SK-N-SH (cell line): Measurements from ENCODE around the gene TJP3. TPM values are rescaled to one million over a fixed set of nuclear protein-coding genes. Genes with fewer than 3 reads are reported as not detected.

ENCODE experiments used
- CTCF ChIA-PET: fragments of 300-600, 350-600 bp; formaldehyde crosslinking; extraction: SDS; loops from one replicate; lab custom pipeline; 2021; lab: Yijun Ruan, JAX
- POLR2A ChIA-PET: fragments of 350-600 bp; sonication (Branson Sonifier 250); formaldehyde crosslinking; extraction: SDS; loops from one replicate; lab custom pipeline; 2020; ENCODE audit warnings: antibody characterized with exemption, inconsistent platforms; lab: Yijun Ruan, JAX
- DNase-seq: peaks from one replicate; pipeline ENCODE4 v3.0.0; 2012
- H2AFZ ChIP-seq: fragments of 200-600 bp; sonication (generic); 2 replicates; pipeline ENCODE4 v1.8.1; 2016; ENCODE audit warnings: antibody characterized with exemption, mild to moderate bottlenecking, low read depth
- H3F3A ChIP-seq: fragments of 200-600 bp; sonication (generic); replicated peaks from 2 replicates; pipeline ENCODE3; 2016; ENCODE audit warnings: antibody characterized with exemption, mild to moderate bottlenecking; ENCODE audit not compliant: insufficient read depth
- H3K27ac ChIP-seq, 2 experiments: fragments of 200-500 bp in 1 of 2; fragments of 200-600 bp in 1 of 2; sonication (Bioruptor generic) in 1 of 2; sonication (generic), shearing (Covaris generic) in 1 of 2; 2 replicates each; pipeline versions ENCODE4 v1.5.1 to v1.6.1; 2014 to 2016; ENCODE audit warnings: low read depth in 2 of 2, inconsistent platforms in 1 of 2, low read length in 1 of 2, mild to moderate bottlenecking in 1 of 2, mixed read lengths in 1 of 2
- H3K27me3 ChIP-seq: fragments of 200-600 bp; sonication (generic), shearing (Covaris generic); 2 replicates; pipeline ENCODE4 v1.6.1; 2016; ENCODE audit warnings: mixed run types; ENCODE audit not compliant: insufficient read depth
- H3K36me3 ChIP-seq, 2 experiments: fragments of 200-500 bp in 1 of 2; fragments of 200-600 bp in 1 of 2; sonication (Bioruptor generic) in 1 of 2; sonication (generic) in 1 of 2; replicated peaks in 1 of 2; 2 replicates each; pipeline versions ENCODE3 to v1.5.1; 2014 to 2016; ENCODE audit warnings: low read length in 1 of 2, mild to moderate bottlenecking in 1 of 2; ENCODE audit not compliant: insufficient read depth in 2 of 2, control insufficient read depth in 1 of 2
- H3K4me1 ChIP-seq, 2 experiments: fragments of 200-500 bp in 1 of 2; fragments of 200-600 bp in 1 of 2; sonication (Bioruptor generic) in 1 of 2; sonication (generic), shearing (Covaris generic) in 1 of 2; 2 replicates each; pipeline versions ENCODE4 v1.5.1 to v1.6.1; 2014 to 2016; ENCODE audit warnings: low read depth in 1 of 2, low read length in 1 of 2, mixed run types in 1 of 2; ENCODE audit not compliant: insufficient read depth in 2 of 2, control insufficient read depth in 1 of 2
- H3K4me2 ChIP-seq: fragments of 200-600 bp; sonication (generic), shearing (Covaris generic); 2 replicates; pipeline ENCODE4 v1.6.1; 2017; ENCODE audit warnings: mixed run types
- H3K4me3 ChIP-seq, 2 experiments: fragments of 200-500 bp in 1 of 2; fragments of 200-600 bp in 1 of 2; sonication (Bioruptor generic) in 1 of 2; sonication (generic), shearing (Covaris generic) in 1 of 2; 2 replicates each; pipeline versions ENCODE4 v1.5.1 to v1.8.1; 2014 to 2016; ENCODE audit warnings: low read depth in 2 of 2, inconsistent platforms in 1 of 2, low read length in 1 of 2, mild to moderate bottlenecking in 1 of 2, mixed read lengths in 1 of 2, moderate library complexity in 1 of 2
- H3K79me2 ChIP-seq: fragments of 200-600 bp; sonication (generic); 2 replicates; pipeline ENCODE4 v1.8.1; 2017; ENCODE audit warnings: mild to moderate bottlenecking; ENCODE audit not compliant: insufficient read depth
- H3K9ac ChIP-seq: fragments of 200-600 bp; sonication (generic); 2 replicates; pipeline ENCODE4 v1.6.1; 2017; ENCODE audit warnings: mixed run types
- H3K9me2 ChIP-seq: fragments of 200-600 bp; sonication (generic); 2 replicates; pipeline ENCODE4 v1.6.1; 2017; ENCODE audit warnings: mixed run types
- H3K9me3 ChIP-seq: fragments of 200-600 bp; sonication (generic); 2 replicates; pipeline ENCODE4 v1.6.1; 2017; ENCODE audit warnings: mixed run types, mild to moderate bottlenecking, moderate library complexity
- H4K20me1 ChIP-seq: fragments of 200-600 bp; sonication (generic); 2 replicates; pipeline ENCODE4 v1.6.1; 2017; ENCODE audit warnings: mild to moderate bottlenecking, mixed run types; ENCODE audit not compliant: insufficient read depth
- CHD2 ChIP-seq: fragments of 150-350 bp; IDR thresholded peaks from 2 replicates; pipeline ENCODE4 v1.6.1; 2018; ENCODE audit warnings: low read length; ENCODE audit not compliant: partially characterized antibody
- ELF1 ChIP-seq: IDR thresholded peaks from 2 replicates; pipeline ENCODE4 v1.4.0; 2012
- EP300 ChIP-seq, 2 experiments: IDR thresholded peaks; 2 replicates each; pipeline versions ENCODE4 v1.4.0 to v1.6.1; 2012; ENCODE audit warnings: borderline replicate concordance in 1 of 2, low read depth in 1 of 2, low read length in 1 of 2
- GABPA ChIP-seq: IDR thresholded peaks from 2 replicates; pipeline ENCODE4 v1.4.0; 2012; ENCODE audit warnings: low read depth, mild to moderate bottlenecking
- GATA2 ChIP-seq: sonication (generic); formaldehyde crosslinking; IDR thresholded peaks from 2 replicates; pipeline ENCODE4 v1.5.0; 2020; ENCODE audit warnings: mild to moderate bottlenecking, missing genetic modification reagents
- JUND ChIP-seq: IDR thresholded peaks from 2 replicates; pipeline ENCODE4 v1.4.0; 2012
- MEF2A ChIP-seq: IDR thresholded peaks from 2 replicates; pipeline ENCODE4 v1.4.0; 2012; ENCODE audit warnings: low read depth, borderline replicate concordance
- NFIC ChIP-seq: IDR thresholded peaks from 2 replicates; pipeline ENCODE4 v1.4.0; 2012; ENCODE audit warnings: borderline replicate concordance
- POLR2AphosphoS5 ChIP-seq: IDR thresholded peaks from 2 replicates; pipeline ENCODE4 v1.6.1; 2012; ENCODE audit warnings: low read depth, low read length
- RFX5 ChIP-seq: IDR thresholded peaks from 2 replicates; pipeline ENCODE4 v1.6.1; 2012; ENCODE audit warnings: mild to moderate bottlenecking, improper control_type of control experiment, low read length
- RXRA ChIP-seq: IDR thresholded peaks from 2 replicates; pipeline ENCODE4 v1.4.0; 2012; ENCODE audit warnings: low read depth, mild to moderate bottlenecking, borderline replicate concordance
- SIN3A ChIP-seq: IDR thresholded peaks from 2 replicates; pipeline ENCODE4 v1.6.1; 2012; ENCODE audit warnings: low read depth, mild to moderate bottlenecking, low read length, moderate library complexity, borderline replicate concordance
- TAF1 ChIP-seq: IDR thresholded peaks from 2 replicates; pipeline ENCODE4 v1.6.1; 2012; ENCODE audit warnings: low read depth, mild to moderate bottlenecking, low read length, moderate library complexity, borderline replicate concordance
- TCF12 ChIP-seq: IDR thresholded peaks from 2 replicates; pipeline ENCODE4 v1.4.0; 2012
- WGBS: methylation state at CpG from one replicate; pipeline ENCODE4 v1.1.6; 2017; ENCODE audit warnings: low lambda C conversion rate; 5-methylcytosine and 5-hydroxymethylcytosine counted together
- polyA plus RNA-seq, 3 experiments: library from polyadenylated mRNA; depleted of rRNA; stranded (reverse); fragments of >200 nt; gene quantifications; 2 replicates each; pipeline ENCODE4 v1.2.3, GENCODE V29; 2012
- TF ChIP-seq, protein P1 (sequence below): fragments of 150-350 bp; IDR thresholded peaks from 2 replicates; pipeline ENCODE4 v1.6.1; 2017; ENCODE audit warnings: antibody characterized with exemption, low read length, low read depth, borderline replicate concordance
- TF ChIP-seq, protein P2 (sequence below): fragments of 200-600 bp; sonication (generic); IDR thresholded peaks from 2 replicates; pipeline ENCODE4 v1.6.1; 2017; ENCODE audit warnings: antibody characterized with exemption, mild to moderate bottlenecking, moderate library complexity
- TF ChIP-seq, protein P3 (sequence below): fragments of 150-350 bp; IDR thresholded peaks from 2 replicates; pipeline ENCODE4 v1.6.1; 2016; ENCODE audit warnings: mild to moderate bottlenecking, low read depth, low read length
- TF ChIP-seq, protein P4 (sequence below): IDR thresholded peaks from 2 replicates; pipeline ENCODE4 v1.6.1; 2012; ENCODE audit warnings: mild to moderate bottlenecking, low read depth, low read length, moderate library complexity

TJP3 gene
- polyA plus RNA-seq, 1 of the 3 experiments (the other 2 are of a cell fraction): 0.36 TPM

DNA sequence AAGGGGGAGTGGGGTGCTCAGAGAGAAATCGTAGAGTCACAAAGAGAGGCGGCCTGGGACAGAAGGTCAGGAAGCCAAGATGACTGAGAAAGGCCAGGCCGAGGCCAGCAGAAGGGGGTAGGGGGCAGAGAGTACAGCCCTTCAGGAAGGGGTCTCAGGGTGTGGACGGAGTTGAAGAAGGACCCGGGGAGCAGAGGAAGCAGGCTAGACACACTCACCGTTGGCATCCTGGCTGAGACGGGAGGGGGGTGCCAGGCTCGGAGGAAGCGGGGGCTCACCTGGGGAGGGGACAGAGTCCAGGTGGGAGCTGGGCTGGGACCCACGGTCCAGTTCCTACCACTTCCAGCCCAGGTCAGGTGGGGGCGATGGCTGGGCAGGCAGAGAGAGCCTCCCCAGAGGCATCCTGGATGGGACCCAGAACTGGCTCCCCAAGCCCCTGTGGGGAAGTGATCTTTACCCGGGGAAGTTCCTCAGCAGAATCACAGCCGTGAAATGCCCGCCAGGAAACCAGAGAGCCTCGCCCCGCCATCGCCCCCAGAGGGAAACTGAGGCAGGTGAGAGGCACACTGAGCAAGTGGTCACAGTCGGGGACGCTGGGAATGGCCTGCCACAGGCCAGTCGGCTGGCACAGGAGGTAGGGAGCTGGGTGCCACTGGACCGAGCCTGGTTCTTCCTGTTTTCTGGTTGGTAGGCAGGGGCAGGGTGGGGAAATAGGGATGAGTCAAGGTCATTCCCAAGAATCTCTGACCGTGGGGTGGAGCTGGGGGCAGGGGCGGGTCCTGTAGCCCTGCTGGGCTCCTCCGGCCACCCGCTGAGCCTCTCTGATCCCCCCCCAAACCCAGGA lies 76.6 kb downstream of the TJP3 start:
- no peaks in the 10 kb centered on the region for H3F3A ChIP-seq
- no peak overlapping the region for H3K4me3 ChIP-seq
- no peak overlapping the region for H3K9ac ChIP-seq
- no peak overlapping the region for H3K4me2 ChIP-seq
- 7% methylated on average over 16 of the region's 25 CpGs for whole genome bisulfite sequencing
- no peak for DNase-seq
- no peaks in the 10 kb centered on the region; a peak in 1 of 4 replicates for H3K4me1 ChIP-seq
- H3K27ac ChIP-seq: no peak overlapping the region
- no peak overlapping the region for H2AFZ ChIP-seq
- H3K9me3 ChIP-seq: peaks cover 9% of the 10 kb centered on the region
- CTCF ChIA-PET: interaction anchor here (0.9 to 2.6 kb wide), 10 partner anchors 9 to 203 kb away, joined by 3 to 26 read pairs (median 4); partner anchors contain the start of genes ATCAY and RAX2
- H3K36me3 ChIP-seq: no peaks in the 10 kb centered on the region
- POLR2A ChIA-PET: no interaction called here
- no peak for TF ChIP-seq SIN3A
- TF ChIP-seq RXRA: no peak
- TF ChIP-seq POLR2AphosphoS5: no peak
- no peak for TF ChIP-seq JUND
- no peaks in the 10 kb centered on the region for H3K9me2 ChIP-seq
- H3K79me2 ChIP-seq: no peaks in the 10 kb centered on the region
- H4K20me1 ChIP-seq: no peaks in the 10 kb centered on the region
- H3K27me3 ChIP-seq: peaks cover 32% of the 10 kb centered on the region

DNA sequence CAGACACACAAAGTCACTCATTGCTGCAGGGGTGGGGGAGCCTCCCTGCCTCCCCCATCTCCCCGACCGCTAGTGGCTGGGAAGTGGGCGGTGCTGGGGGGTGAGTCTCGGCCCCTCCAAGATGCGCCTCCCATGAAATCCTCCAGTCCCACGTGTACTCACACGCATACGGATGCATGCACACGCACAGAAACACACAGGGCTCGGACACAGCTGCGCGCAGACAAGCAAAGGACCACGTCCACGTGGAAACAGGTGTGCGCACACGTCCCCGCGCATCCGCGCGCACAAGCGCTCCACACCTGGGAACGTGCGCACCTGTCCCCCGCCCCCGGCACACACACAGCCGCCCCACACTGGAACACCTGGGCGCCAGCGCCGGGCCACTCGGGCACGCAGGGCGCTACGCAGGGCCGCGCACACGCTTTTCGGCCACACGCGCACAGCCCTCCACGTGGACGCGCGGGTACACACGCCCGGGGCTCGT lies 77.3 kb downstream of the TJP3 start:
- peaks cover 33% of the 10 kb centered on the region for H3K27me3 ChIP-seq
- POLR2A ChIA-PET: no interaction called here
- H3K36me3 ChIP-seq: no peaks in the 10 kb centered on the region
- H3F3A ChIP-seq: no peaks in the 10 kb centered on the region
- no peak overlapping the region for H3K9ac ChIP-seq
- CTCF ChIA-PET: interaction anchor here (2.6 kb wide), 1 partner anchor 37 kb away, joined by 26 read pairs; no protein-coding TSS in a partner anchor
- WGBS: 6% methylated on average over 13 of the region's 47 CpGs
- no peak overlapping the region; the same call in 1 of the 2 replicates for H3K4me2 ChIP-seq
- no peaks in the 10 kb centered on the region for H3K79me2 ChIP-seq
- H4K20me1 ChIP-seq: no peaks in the 10 kb centered on the region
- no peak overlapping the region for H3K27ac ChIP-seq
- H3K4me1 ChIP-seq: no peaks in the 10 kb centered on the region; a peak in 1 of 4 replicates
- peaks cover 9% of the 10 kb centered on the region for H3K9me3 ChIP-seq
- TF ChIP-seq RFX5 (no peak), SIN3A (no peak), GABPA (no peak), ELF1 (no peak), GATA2 (CRISPR knock-in tag) (no peak), RXRA (no peak), EP300 (IDR thresholded peaks at IDR 0.05; ENCODE audit: borderline replicate concordance in 1 of 2, low read depth in 1 of 2, low read length in 1 of 2) (no peak), TCF12 (no peak), POLR2AphosphoS5 (no peak), NFIC (no peak), CHD2 (no peak), TAF1 (no peak), MEF2A (no peak)
- TF ChIP-seq, protein P1, sequence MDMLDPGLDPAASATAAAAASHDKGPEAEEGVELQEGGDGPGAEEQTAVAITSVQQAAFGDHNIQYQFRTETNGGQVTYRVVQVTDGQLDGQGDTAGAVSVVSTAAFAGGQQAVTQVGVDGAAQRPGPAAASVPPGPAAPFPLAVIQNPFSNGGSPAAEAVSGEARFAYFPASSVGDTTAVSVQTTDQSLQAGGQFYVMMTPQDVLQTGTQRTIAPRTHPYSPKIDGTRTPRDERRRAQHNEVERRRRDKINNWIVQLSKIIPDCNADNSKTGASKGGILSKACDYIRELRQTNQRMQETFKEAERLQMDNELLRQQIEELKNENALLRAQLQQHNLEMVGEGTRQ: no peak
- TF ChIP-seq, protein P2, sequence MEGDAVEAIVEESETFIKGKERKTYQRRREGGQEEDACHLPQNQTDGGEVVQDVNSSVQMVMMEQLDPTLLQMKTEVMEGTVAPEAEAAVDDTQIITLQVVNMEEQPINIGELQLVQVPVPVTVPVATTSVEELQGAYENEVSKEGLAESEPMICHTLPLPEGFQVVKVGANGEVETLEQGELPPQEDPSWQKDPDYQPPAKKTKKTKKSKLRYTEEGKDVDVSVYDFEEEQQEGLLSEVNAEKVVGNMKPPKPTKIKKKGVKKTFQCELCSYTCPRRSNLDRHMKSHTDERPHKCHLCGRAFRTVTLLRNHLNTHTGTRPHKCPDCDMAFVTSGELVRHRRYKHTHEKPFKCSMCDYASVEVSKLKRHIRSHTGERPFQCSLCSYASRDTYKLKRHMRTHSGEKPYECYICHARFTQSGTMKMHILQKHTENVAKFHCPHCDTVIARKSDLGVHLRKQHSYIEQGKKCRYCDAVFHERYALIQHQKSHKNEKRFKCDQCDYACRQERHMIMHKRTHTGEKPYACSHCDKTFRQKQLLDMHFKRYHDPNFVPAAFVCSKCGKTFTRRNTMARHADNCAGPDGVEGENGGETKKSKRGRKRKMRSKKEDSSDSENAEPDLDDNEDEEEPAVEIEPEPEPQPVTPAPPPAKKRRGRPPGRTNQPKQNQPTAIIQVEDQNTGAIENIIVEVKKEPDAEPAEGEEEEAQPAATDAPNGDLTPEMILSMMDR: no peak
- TF ChIP-seq, protein P3, sequence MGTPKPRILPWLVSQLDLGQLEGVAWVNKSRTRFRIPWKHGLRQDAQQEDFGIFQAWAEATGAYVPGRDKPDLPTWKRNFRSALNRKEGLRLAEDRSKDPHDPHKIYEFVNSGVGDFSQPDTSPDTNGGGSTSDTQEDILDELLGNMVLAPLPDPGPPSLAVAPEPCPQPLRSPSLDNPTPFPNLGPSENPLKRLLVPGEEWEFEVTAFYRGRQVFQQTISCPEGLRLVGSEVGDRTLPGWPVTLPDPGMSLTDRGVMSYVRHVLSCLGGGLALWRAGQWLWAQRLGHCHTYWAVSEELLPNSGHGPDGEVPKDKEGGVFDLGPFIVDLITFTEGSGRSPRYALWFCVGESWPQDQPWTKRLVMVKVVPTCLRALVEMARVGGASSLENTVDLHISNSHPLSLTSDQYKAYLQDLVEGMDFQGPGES: no peak
- TF ChIP-seq, protein P4, sequence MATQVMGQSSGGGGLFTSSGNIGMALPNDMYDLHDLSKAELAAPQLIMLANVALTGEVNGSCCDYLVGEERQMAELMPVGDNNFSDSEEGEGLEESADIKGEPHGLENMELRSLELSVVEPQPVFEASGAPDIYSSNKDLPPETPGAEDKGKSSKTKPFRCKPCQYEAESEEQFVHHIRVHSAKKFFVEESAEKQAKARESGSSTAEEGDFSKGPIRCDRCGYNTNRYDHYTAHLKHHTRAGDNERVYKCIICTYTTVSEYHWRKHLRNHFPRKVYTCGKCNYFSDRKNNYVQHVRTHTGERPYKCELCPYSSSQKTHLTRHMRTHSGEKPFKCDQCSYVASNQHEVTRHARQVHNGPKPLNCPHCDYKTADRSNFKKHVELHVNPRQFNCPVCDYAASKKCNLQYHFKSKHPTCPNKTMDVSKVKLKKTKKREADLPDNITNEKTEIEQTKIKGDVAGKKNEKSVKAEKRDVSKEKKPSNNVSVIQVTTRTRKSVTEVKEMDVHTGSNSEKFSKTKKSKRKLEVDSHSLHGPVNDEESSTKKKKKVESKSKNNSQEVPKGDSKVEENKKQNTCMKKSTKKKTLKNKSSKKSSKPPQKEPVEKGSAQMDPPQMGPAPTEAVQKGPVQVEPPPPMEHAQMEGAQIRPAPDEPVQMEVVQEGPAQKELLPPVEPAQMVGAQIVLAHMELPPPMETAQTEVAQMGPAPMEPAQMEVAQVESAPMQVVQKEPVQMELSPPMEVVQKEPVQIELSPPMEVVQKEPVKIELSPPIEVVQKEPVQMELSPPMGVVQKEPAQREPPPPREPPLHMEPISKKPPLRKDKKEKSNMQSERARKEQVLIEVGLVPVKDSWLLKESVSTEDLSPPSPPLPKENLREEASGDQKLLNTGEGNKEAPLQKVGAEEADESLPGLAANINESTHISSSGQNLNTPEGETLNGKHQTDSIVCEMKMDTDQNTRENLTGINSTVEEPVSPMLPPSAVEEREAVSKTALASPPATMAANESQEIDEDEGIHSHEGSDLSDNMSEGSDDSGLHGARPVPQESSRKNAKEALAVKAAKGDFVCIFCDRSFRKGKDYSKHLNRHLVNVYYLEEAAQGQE: no peak
- H3K4me3 ChIP-seq: no peak overlapping the region
- no peak for DNase-seq
- no peak overlapping the region for H2AFZ ChIP-seq
- no peaks in the 10 kb centered on the region for H3K9me2 ChIP-seq
